Measurements from ENCODE around the gene TLL2. TPM values are rescaled to one million over a fixed set of nuclear protein-coding genes. Genes with fewer than 3 reads are reported as not detected.

Gene TLL2
- total RNA-seq, 1 donor from 2014 or later: 2.8 TPM

DNA sequence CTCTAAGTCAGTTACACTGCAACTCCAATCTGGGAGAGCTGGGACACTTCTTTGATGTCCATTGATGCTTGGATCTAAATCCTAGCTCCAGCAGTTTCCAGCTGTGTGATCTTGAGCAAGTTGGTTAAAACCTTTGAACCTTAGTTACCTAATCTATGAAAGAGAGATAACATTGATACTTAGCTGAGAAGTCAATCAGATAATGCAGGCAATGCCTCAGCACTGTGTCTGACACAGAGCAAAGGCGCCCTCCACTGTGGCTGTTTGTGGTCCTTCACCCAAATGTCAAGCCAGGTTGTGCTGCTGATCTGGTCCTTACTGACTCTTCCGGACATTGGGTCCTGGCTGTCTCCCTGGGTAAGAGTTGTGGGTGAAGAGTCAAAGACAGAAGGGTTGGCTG lies 189.3 kb downstream of the TLL2 start:
- TF ChIP-seq, protein P1, sequence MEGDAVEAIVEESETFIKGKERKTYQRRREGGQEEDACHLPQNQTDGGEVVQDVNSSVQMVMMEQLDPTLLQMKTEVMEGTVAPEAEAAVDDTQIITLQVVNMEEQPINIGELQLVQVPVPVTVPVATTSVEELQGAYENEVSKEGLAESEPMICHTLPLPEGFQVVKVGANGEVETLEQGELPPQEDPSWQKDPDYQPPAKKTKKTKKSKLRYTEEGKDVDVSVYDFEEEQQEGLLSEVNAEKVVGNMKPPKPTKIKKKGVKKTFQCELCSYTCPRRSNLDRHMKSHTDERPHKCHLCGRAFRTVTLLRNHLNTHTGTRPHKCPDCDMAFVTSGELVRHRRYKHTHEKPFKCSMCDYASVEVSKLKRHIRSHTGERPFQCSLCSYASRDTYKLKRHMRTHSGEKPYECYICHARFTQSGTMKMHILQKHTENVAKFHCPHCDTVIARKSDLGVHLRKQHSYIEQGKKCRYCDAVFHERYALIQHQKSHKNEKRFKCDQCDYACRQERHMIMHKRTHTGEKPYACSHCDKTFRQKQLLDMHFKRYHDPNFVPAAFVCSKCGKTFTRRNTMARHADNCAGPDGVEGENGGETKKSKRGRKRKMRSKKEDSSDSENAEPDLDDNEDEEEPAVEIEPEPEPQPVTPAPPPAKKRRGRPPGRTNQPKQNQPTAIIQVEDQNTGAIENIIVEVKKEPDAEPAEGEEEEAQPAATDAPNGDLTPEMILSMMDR (IDR thresholded peaks at IDR 0.05; ENCODE audit: insufficient read depth, low read length, poor library complexity, severe bottlenecking): no peak
- Histone ChIP-seq H3K36me3 (ENCODE audit: control insufficient read depth, insufficient read depth, low read length) (no peaks in the 10 kb centered on the region), H3K27me3 (ENCODE audit: control insufficient read depth, insufficient read depth, low read length) (no peaks in the 10 kb centered on the region), H3K4me3 (ENCODE audit: low read depth, low read length) (no peak overlapping the region)
- DNase-seq (ENCODE audit: low read depth): no peak

DNA sequence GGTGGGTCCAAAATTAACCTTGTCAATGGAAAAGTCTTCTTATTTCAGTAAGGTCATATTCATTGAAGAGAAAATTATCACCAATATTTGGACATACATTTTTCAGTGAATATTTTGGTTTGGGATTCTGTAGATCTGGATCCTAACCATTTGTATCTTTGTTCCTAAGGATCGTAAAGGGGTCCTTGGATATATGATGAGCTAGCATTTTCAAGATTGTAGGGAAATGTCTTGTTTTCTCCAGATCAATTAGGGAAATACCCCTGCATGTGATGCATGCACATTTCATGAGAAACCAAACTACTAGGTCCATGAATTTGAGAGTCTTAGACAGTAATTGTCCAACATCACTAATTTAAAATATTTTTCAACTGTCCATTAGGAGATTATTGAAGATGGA lies 191.5 kb downstream of the TLL2 start:
- Histone ChIP-seq H3K4me3 (ENCODE audit: low read depth, low read length) (no peak overlapping the region), H3K27me3 (ENCODE audit: control insufficient read depth, insufficient read depth, low read length) (no peaks in the 10 kb centered on the region), H3K36me3 (ENCODE audit: control insufficient read depth, insufficient read depth, low read length) (no peaks in the 10 kb centered on the region)
- no peak for DNase-seq (ENCODE audit: low read depth)
- TF ChIP-seq, protein P1 (IDR thresholded peaks at IDR 0.05; ENCODE audit: insufficient read depth, low read length, poor library complexity, severe bottlenecking): no peak

DNA sequence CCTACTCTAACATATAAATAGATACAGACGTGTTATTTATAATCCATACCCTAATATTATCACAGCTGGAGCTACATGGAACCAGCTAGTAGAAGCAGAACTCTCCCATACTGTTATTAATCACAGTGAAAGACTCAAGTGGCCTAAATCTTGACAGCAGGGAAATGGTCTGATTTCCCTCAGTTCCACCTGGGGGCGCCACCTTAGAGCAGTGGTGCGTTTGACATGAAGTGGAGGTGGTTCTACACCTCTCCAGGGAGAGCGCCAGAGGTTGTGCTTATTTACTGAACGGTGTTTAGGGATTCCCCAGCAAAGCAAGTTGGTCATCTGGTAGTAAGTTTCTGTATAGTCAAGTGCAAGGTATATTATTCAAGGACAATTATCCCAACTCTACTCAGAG lies 191.9 kb downstream of the TLL2 start:
- TF ChIP-seq, protein P1 (IDR thresholded peaks at IDR 0.05; ENCODE audit: insufficient read depth, low read length, poor library complexity, severe bottlenecking): peak; percentile 11
- no peak for DNase-seq (ENCODE audit: low read depth)
- Histone ChIP-seq H3K27me3 (ENCODE audit: control insufficient read depth, insufficient read depth, low read length) (no peaks in the 10 kb centered on the region), H3K4me3 (ENCODE audit: low read depth, low read length) (no peak overlapping the region), H3K36me3 (ENCODE audit: control insufficient read depth, insufficient read depth, low read length) (no peaks in the 10 kb centered on the region)

DNA sequence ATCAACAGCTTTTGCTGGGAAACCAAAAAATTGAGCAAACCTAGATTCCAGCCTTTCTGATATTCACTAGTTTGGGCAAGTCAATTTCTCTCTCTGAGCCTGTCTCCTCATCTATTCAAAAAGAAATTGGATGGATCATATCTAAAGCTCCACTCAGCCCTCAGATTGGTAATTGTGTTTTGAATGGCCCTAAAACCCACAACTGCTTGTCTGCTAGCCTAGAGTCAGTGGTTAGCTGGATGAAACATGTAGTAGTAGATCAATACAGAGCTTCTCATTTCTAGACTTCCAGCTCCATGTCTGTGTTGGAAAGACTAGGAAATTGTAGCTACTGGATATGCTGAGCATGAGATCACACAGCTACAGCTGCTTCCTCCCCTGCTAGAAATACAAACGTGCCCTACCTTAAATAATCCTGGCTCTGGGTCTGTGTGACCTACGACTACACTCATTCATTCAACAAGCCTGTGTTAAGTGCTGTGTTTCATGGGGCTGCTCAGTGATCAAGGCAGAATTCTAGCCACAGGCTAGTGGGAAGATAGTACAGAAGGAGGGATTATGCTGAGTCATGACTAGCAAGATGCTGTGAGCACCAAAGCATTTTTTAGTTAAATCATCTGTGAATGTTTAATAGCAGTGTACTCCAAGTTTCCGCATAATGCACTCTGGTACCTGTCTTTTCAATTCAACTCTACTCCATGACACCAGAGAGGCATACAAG lies 193.8 kb downstream of the TLL2 start:
- DNase-seq (ENCODE audit: low read depth): no peak
- Histone ChIP-seq H3K4me3 (ENCODE audit: low read depth, low read length) (no peak overlapping the region), H3K36me3 (ENCODE audit: control insufficient read depth, insufficient read depth, low read length) (no peaks in the 10 kb centered on the region), H3K27me3 (ENCODE audit: control insufficient read depth, insufficient read depth, low read length) (no peaks in the 10 kb centered on the region)
- TF ChIP-seq, protein P1 (IDR thresholded peaks at IDR 0.05; ENCODE audit: insufficient read depth, low read length, poor library complexity, severe bottlenecking): no peak

DNA sequence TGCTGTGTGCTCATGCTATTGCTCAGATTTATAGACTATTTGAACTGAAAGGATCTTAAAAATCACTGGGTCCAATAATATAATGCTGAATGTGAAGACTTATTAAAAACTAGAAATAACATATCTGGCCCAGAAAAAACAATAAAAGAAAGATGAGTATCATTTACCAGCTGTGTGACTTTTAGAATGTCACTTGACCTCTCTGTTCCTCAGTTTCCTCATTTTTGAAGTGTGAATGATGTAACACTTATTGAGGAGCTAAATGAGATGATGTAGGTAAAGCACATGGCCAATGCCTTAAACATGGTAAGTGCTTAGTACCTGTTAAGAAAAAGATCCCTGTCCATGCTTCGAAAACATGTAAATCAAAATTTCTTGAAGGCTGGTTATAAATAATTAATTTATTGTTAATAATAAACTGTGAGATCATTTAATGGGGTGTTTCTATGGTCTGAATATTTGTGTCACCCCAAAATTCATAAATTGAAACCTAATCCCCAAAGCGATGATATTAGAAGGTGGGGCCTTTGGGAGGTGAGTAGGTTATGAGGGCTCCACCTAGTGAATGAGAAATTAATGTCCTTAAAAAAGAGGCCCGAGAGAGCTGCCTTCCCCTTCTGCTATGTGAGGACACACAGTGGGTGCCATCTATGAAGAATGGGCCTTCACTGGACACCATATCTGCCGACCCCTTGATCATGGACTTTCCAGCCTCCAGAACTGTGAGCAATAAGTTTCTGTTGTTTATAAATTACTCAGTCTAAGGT lies 196.5 kb downstream of the TLL2 start:
- no peak overlapping the region for H3K4me3 ChIP-seq (ENCODE audit: low read depth, low read length)
- no peaks in the 10 kb centered on the region for H3K36me3 ChIP-seq (ENCODE audit: control insufficient read depth, insufficient read depth, low read length)
- no peak for DNase-seq (ENCODE audit: low read depth)
- no peaks in the 10 kb centered on the region for H3K27me3 ChIP-seq (ENCODE audit: control insufficient read depth, insufficient read depth, low read length)
- TF ChIP-seq, protein P1 (IDR thresholded peaks at IDR 0.05; ENCODE audit: insufficient read depth, low read length, poor library complexity, severe bottlenecking): no peak

Other genes with a start within 250 kb of the TLL2 start
- 0.38 and 0.55 TPM in 2 replicates for gene BLNK, start 242.4 kb downstream of the TLL2 start, total RNA-seq
- not detected in 2 replicates for gene DNTT, start 209.5 kb downstream of the TLL2 start, total RNA-seq
- gene OPALIN, start 154.9 kb downstream of the TLL2 start, total RNA-seq: not detected in 2 replicates
- gene TM9SF3, start 73.1 kb upstream of the TLL2 start, total RNA-seq: 77.6 and 78.5 TPM in 2 replicates
- gene PIK3AP1, start 206.6 kb upstream of the TLL2 start, total RNA-seq: 8.9 and 10.5 TPM in 2 replicates